GM23338 (cell line): ENCODE data around the gene PGGT1B. TPM values are rescaled to one million over a fixed set of nuclear protein-coding genes. Genes with fewer than 3 reads are reported as not detected.

Source experiments
- ATAC-seq: fragments of 200-7000 bp; cut with Tn5 transposase; 3 replicates; pipeline ENCODE4 v1.9.1; 2020
- DNase-seq: peaks from one replicate; pipeline ENCODE4 v3.0.0-alpha.2; 2015; ENCODE audit warnings: low spot score
- H2AFZ ChIP-seq: fragments of 200-600 bp; sonication (generic); 2 replicates; pipeline ENCODE4 v1.8.0; 2016; ENCODE audit warnings: antibody characterized with exemption, mild to moderate bottlenecking, moderate library complexity
- H3F3A ChIP-seq: fragments of 200-600 bp; sonication (generic); replicated peaks from 2 replicates; pipeline ENCODE4 v1.8.0; 2017; ENCODE audit warnings: antibody characterized with exemption, mixed run types, low read depth
- H3K27ac ChIP-seq: fragments of 200-600 bp; sonication (generic); 2 replicates; pipeline ENCODE4 v1.6.1; 2016; ENCODE audit warnings: low read depth
- H3K27me3 ChIP-seq: fragments of 200-600 bp; sonication (generic); 2 replicates; pipeline ENCODE4 v1.8.0; 2016; ENCODE audit warnings: mild to moderate bottlenecking, mixed run types, moderate library complexity; ENCODE audit not compliant: insufficient read depth
- H3K36me3 ChIP-seq: fragments of 200-600 bp; sonication (generic); 2 replicates; pipeline ENCODE4 v1.8.0; 2016; ENCODE audit warnings: mild to moderate bottlenecking; ENCODE audit not compliant: insufficient read depth
- H3K4me1 ChIP-seq: fragments of 200-600 bp; sonication (generic); 2 replicates; pipeline ENCODE4 v1.8.0; 2016; ENCODE audit warnings: mild to moderate bottlenecking, moderate library complexity; ENCODE audit not compliant: insufficient read depth
- H3K4me2 ChIP-seq: fragments of 200-600 bp; sonication (generic); 2 replicates; pipeline ENCODE4 v1.7.1; 2017; ENCODE audit warnings: mixed run types
- H3K4me3 ChIP-seq: fragments of 200-600 bp; sonication (generic); 2 replicates; pipeline ENCODE4 v1.6.1; 2016; ENCODE audit warnings: mixed run types
- H3K79me2 ChIP-seq: fragments of 200-600 bp; sonication (generic); replicated peaks from 2 replicates; pipeline ENCODE4 v1.8.0; 2017; ENCODE audit warnings: mild to moderate bottlenecking; ENCODE audit not compliant: insufficient read depth
- H3K9me2 ChIP-seq: fragments of 200-600 bp; sonication (generic); 2 replicates; pipeline ENCODE4 v1.8.0; 2017; ENCODE audit not compliant: insufficient read depth
- H4K20me1 ChIP-seq: fragments of 200-600 bp; sonication (generic); replicated peaks from 2 replicates; pipeline ENCODE4 v1.8.0; 2017; ENCODE audit warnings: mild to moderate bottlenecking; ENCODE audit not compliant: insufficient read depth
- H3K27ac Mint-ChIP-seq: 2 replicates; pipeline ENCODE4 v1.8.0; 2020; ENCODE audit warnings: inconsistent platforms, mild to moderate bottlenecking, moderate library complexity, mixed read lengths
- H3K27me3 Mint-ChIP-seq: 3 replicates; pipeline ENCODE4 v1.8.0; 2022; ENCODE audit warnings: low read depth, mild to moderate bottlenecking, moderate library complexity, mixed read lengths, inconsistent platforms; ENCODE audit not compliant: insufficient read depth, poor library complexity
- H3K36me3 Mint-ChIP-seq: 3 replicates; pipeline ENCODE4 v1.8.0; 2021; ENCODE audit warnings: low read depth, mild to moderate bottlenecking, inconsistent platforms, moderate library complexity, mixed read lengths
- H3K4me1 Mint-ChIP-seq: 3 replicates; pipeline ENCODE4 v1.8.0; 2020; ENCODE audit warnings: mild to moderate bottlenecking, inconsistent platforms, mixed read lengths
- H3K4me3 Mint-ChIP-seq: 3 replicates; pipeline ENCODE4 v1.8.0; 2021; ENCODE audit warnings: moderate library complexity, mild to moderate bottlenecking, inconsistent platforms, mixed read lengths
- H3K9me3 Mint-ChIP-seq: 3 replicates; pipeline ENCODE4 v1.8.0; 2020; ENCODE audit warnings: moderate library complexity, mild to moderate bottlenecking, inconsistent platforms, mixed read lengths
- EZH2phosphoT487 ChIP-seq: fragments of 200-600 bp; sonication (generic); IDR thresholded peaks from one replicate; pipeline ENCODE4 v1.8.1; 2018; ENCODE audit warnings: antibody characterized with exemption; ENCODE audit not compliant: unreplicated experiment
- JUNB ChIP-seq: IDR thresholded peaks from one replicate; pipeline ENCODE4 v1.6.1; 2016; ENCODE audit warnings: antibody characterized with exemption; ENCODE audit not compliant: unreplicated experiment
- REST ChIP-seq: IDR thresholded peaks from one replicate; pipeline ENCODE4 v1.6.1; 2018; ENCODE audit warnings: antibody characterized with exemption; ENCODE audit not compliant: unreplicated experiment
- STAT1 ChIP-seq: IDR thresholded peaks from one replicate; pipeline ENCODE4 v1.6.1; 2016; ENCODE audit warnings: antibody characterized with exemption; ENCODE audit not compliant: unreplicated experiment
- ZNF114 ChIP-seq: fragments of 250-450 bp; sonication (Bioruptor Pico); IDR thresholded peaks from 2 replicates; pipeline ENCODE4 v1.5.0; 2020; ENCODE audit warnings: mild to moderate bottlenecking, moderate library complexity
- ZNF462 ChIP-seq: fragments of 250-450 bp; sonication (Bioruptor Pico); IDR thresholded peaks from 2 replicates; pipeline ENCODE4 v1.5.0; 2020; ENCODE audit warnings: mild to moderate bottlenecking, moderate library complexity
- polyA plus RNA-seq: library from polyadenylated mRNA; unstranded; fragments of >200 nt; fragmentation: Nextera tagmentation; extraction: Ambion mirVana; gene quantifications from 2 replicates; pipeline ENCODE4 v1.2.1, GENCODE V29; 2016
- total RNA-seq: library from RNA; depleted of rRNA; stranded (reverse); fragments of >200 nt; shearing (Covaris generic); gene quantifications from 2 replicates; pipeline ENCODE4 v1.2.3, GENCODE V29; 2014
- TF ChIP-seq, protein P1 (sequence below), 2 experiments: fragments of 200-600 bp in 1 of 2; sonication (generic) in 1 of 2; conservative IDR thresholded peaks; 2 replicates each; pipeline versions ENCODE4 v1.5.1 to v1.6.1; 2016 to 2017; ENCODE audit warnings: antibody characterized with exemption in 2 of 2, low read depth in 2 of 2, mild to moderate bottlenecking in 2 of 2, moderate library complexity in 1 of 2

PGGT1B gene
- total and polyA plus RNA-seq, 2 experiments from 2014 or later: 8.6 to 12.9 TPM

DNA sequence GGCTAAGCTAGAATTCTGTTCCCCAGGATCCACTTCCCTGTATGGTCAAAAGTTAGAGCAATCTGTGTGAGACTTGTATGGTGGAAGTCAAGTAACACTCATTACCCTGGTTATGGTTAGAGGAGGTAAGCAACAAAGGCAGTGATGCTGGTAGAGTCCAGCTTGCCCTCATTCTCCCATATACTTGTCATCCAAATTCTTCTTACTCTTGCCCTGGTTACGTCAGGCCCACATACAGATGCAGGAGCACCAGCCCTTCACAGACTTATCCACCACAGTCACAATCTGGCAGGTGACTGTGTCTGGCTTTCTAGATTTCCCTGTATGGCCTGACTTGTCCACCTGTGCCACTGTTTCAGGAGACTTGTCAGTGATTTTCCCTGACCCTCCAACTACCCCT lies 35.4 kb downstream of the PGGT1B start (continued):
- TF ChIP-seq ZNF462 (CRISPR knock-in tag): no peak
- no peak for TF ChIP-seq JUNB
- TF ChIP-seq, protein P1, sequence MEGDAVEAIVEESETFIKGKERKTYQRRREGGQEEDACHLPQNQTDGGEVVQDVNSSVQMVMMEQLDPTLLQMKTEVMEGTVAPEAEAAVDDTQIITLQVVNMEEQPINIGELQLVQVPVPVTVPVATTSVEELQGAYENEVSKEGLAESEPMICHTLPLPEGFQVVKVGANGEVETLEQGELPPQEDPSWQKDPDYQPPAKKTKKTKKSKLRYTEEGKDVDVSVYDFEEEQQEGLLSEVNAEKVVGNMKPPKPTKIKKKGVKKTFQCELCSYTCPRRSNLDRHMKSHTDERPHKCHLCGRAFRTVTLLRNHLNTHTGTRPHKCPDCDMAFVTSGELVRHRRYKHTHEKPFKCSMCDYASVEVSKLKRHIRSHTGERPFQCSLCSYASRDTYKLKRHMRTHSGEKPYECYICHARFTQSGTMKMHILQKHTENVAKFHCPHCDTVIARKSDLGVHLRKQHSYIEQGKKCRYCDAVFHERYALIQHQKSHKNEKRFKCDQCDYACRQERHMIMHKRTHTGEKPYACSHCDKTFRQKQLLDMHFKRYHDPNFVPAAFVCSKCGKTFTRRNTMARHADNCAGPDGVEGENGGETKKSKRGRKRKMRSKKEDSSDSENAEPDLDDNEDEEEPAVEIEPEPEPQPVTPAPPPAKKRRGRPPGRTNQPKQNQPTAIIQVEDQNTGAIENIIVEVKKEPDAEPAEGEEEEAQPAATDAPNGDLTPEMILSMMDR (conservative IDR thresholded peaks at IDR 0.05; ENCODE audit: low read depth in 2 of 2): no peak

DNA sequence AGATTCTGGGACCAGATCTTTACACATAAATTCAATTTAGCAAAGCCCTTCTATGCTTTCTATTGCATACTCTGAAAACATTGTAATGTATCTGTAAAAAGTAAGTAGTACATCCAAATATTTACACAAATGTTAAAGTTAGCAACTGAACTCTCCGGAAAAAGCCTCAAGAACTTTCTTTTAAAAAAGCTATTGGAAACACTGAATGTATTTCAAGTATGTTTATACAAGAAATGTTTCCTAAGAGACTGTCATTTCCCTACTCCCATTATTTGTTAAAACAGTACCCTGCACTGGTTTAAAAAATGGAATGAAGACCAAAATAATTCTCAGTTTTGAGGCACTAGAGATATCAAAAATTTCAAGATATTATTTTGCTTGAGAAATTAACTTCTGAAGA lies 48.1 kb downstream of the PGGT1B start:
- no peak for ATAC-seq
- H3K4me3 ChIP-seq: no peak overlapping the region

More for the DNA sequence above, 48.1 kb downstream of the PGGT1B start:
- no peak overlapping the region for H3K4me3 Mint-ChIP-seq
- Histone ChIP-seq H3F3A (no peaks in the 10 kb centered on the region), H2AFZ (no peak overlapping the region), H3K4me2 (no peak overlapping the region), H3K36me3 (no peaks in the 10 kb centered on the region; the same call in 1 of the 2 replicates), H3K27me3 (no peaks in the 10 kb centered on the region), H4K20me1 (no peaks in the 10 kb centered on the region), H3K4me1 (no peaks in the 10 kb centered on the region), H3K27ac (no peak overlapping the region), H3K79me2 (no peaks in the 10 kb centered on the region), H3K9me2 (no peaks in the 10 kb centered on the region)
- no peak for DNase-seq
- TF ChIP-seq REST (no peak), STAT1 (no peak), ZNF114 (CRISPR knock-in tag) (no peak), EZH2phosphoT487 (no peak)
- peaks cover 2% of the 10 kb centered on the region for H3K27me3 Mint-ChIP-seq
- H3K4me1 Mint-ChIP-seq: no peaks in the 10 kb centered on the region
- H3K27ac Mint-ChIP-seq: no peak overlapping the region
- H3K9me3 Mint-ChIP-seq: no peaks in the 10 kb centered on the region
- H3K36me3 Mint-ChIP-seq: peaks cover 5% of the 10 kb centered on the region
